Activated CD8-positive, alpha-beta memory T cell treated with anti-CD3 and anti-CD28 coated beads, Interleukin-2, amount 10 ng/mL, durations not matched to agents 7 days and 5 days (primary cell): ENCODE results near the gene CDH4. TPM values are rescaled to one million over a fixed set of nuclear protein-coding genes. Genes with fewer than 3 reads are reported as not detected.

ENCODE experiments used
- ATAC-seq: fragments of 150-1000 bp; cut with Tn5 transposase; one replicate; pipeline ENCODE4 v1.10.0; 2021; ENCODE audit warnings: moderate library complexity
- CTCF ChIA-PET: fragments of 350-600 bp; sonication (Branson Sonifier 250); formaldehyde crosslinking; loops from one replicate; lab custom pipeline; 2021; ENCODE audit warnings: antibody characterized with exemption; lab: Charles Lee
- DNase-seq: peaks from one replicate; pipeline ENCODE4 v3.0.0-alpha.2; 2020
- H3K27ac Mint-ChIP-seq: one replicate; pipeline ENCODE4 v1.8.0; 2021; ENCODE audit warnings: mild to moderate bottlenecking, mixed read lengths
- H3K27me3 Mint-ChIP-seq: one replicate; pipeline ENCODE4 v1.8.0; 2021; ENCODE audit warnings: mixed read lengths
- H3K36me3 Mint-ChIP-seq: one replicate; pipeline ENCODE4 v1.8.0; 2021; ENCODE audit warnings: mild to moderate bottlenecking, mixed read lengths
- H3K4me1 Mint-ChIP-seq: one replicate; pipeline ENCODE4 v1.8.0; 2021; ENCODE audit warnings: mixed read lengths
- H3K4me3 Mint-ChIP-seq: one replicate; pipeline ENCODE4 v1.8.0; 2021; ENCODE audit warnings: mild to moderate bottlenecking, moderate library complexity, mixed read lengths
- H3K9me3 Mint-ChIP-seq: one replicate; pipeline ENCODE4 v1.8.0; 2022; ENCODE audit warnings: low read depth, mixed read lengths
- total RNA-seq, 2 experiments: library from RNA; stranded (reverse); gene quantifications; one replicate each; pipeline ENCODE4 v1.2.3, GENCODE V29; 2021

Gene CDH4
- total RNA-seq, 2 experiments from 2014 or later: 0.02 TPM; not detected in 1

- Mint-ChIP-seq H3K27me3 (no peaks in the 10 kb centered on the region), H3K4me3 (no peak overlapping the region), H3K27ac (no peak overlapping the region), H3K4me1 (no peaks in the 10 kb centered on the region), H3K9me3 (no peaks in the 10 kb centered on the region), H3K36me3 (no peaks in the 10 kb centered on the region)
- ATAC-seq: no peak
- CTCF ChIA-PET: no interaction called here
- DNase-seq: no peak
These were observed 445.9 kb downstream of the CDH4 start for GRCh38 chr20:61697666-61698597.

- DNase-seq (no peak), ATAC-seq (no peak)
- H3K27me3 Mint-ChIP-seq: no peaks in the 10 kb centered on the region
- no peaks in the 10 kb centered on the region for H3K36me3 Mint-ChIP-seq
- no peaks in the 10 kb centered on the region for H3K4me1 Mint-ChIP-seq
- CTCF ChIA-PET: no interaction called here
- H3K9me3 Mint-ChIP-seq: no peaks in the 10 kb centered on the region
- H3K27ac Mint-ChIP-seq: no peak overlapping the region
- H3K4me3 Mint-ChIP-seq: no peak overlapping the region
These were observed 446.8 kb downstream of the CDH4 start for GRCh38 chr20:61698598-61699494.

GRCh38 chr20:61699495-61700374, 447.7 kb downstream of the CDH4 start:
- ATAC-seq: no peak
- Mint-ChIP-seq H3K4me3 (no peak overlapping the region), H3K36me3 (no peaks in the 10 kb centered on the region), H3K27me3 (no peaks in the 10 kb centered on the region), H3K27ac (no peak overlapping the region), H3K9me3 (no peaks in the 10 kb centered on the region), H3K4me1 (no peaks in the 10 kb centered on the region)
- DNase-seq: no peak
- CTCF ChIA-PET: no interaction called here

GRCh38 chr20:61700595-61701140, 448.6 kb downstream of the CDH4 start:
- no peaks in the 10 kb centered on the region for H3K4me1 Mint-ChIP-seq
- ATAC-seq (no peak), DNase-seq (no peak)
- no peaks in the 10 kb centered on the region for H3K27me3 Mint-ChIP-seq
- H3K9me3 Mint-ChIP-seq: no peaks in the 10 kb centered on the region
- H3K4me3 Mint-ChIP-seq: no peak overlapping the region
- CTCF ChIA-PET: no interaction called here
- H3K27ac Mint-ChIP-seq: no peak overlapping the region
- no peaks in the 10 kb centered on the region for H3K36me3 Mint-ChIP-seq

GRCh38 chr20:61701401-61701800, 449.3 kb downstream of the CDH4 start:
- no peaks in the 10 kb centered on the region for H3K9me3 Mint-ChIP-seq

GRCh38 chr20:61701802-61702201, 449.7 kb downstream of the CDH4 start:
- H3K9me3 Mint-ChIP-seq: no peaks in the 10 kb centered on the region
- CTCF ChIA-PET: no interaction called here

More at GRCh38 chr20:61701401-61701800, 449.3 kb downstream of the CDH4 start:
- DNase-seq: no peak
- H3K27ac Mint-ChIP-seq: no peak overlapping the region
- no peak overlapping the region for H3K4me3 Mint-ChIP-seq
- ATAC-seq: no peak
- no peaks in the 10 kb centered on the region for H3K4me1 Mint-ChIP-seq
- H3K27me3 Mint-ChIP-seq: no peaks in the 10 kb centered on the region
- H3K36me3 Mint-ChIP-seq: no peaks in the 10 kb centered on the region
- CTCF ChIA-PET: no interaction called here

GRCh38 chr20:61702246-61702645, 450.2 kb downstream of the CDH4 start:
- CTCF ChIA-PET: no interaction called here
- Mint-ChIP-seq H3K4me3 (no peak overlapping the region), H3K36me3 (no peaks in the 10 kb centered on the region), H3K4me1 (no peaks in the 10 kb centered on the region), H3K27me3 (no peaks in the 10 kb centered on the region), H3K9me3 (no peaks in the 10 kb centered on the region), H3K27ac (no peak overlapping the region)
- ATAC-seq (no peak), DNase-seq (no peak)

More at GRCh38 chr20:61701802-61702201, 449.7 kb downstream of the CDH4 start:
- Mint-ChIP-seq H3K36me3 (no peaks in the 10 kb centered on the region), H3K27ac (no peak overlapping the region), H3K4me3 (no peak overlapping the region), H3K27me3 (no peaks in the 10 kb centered on the region), H3K4me1 (no peaks in the 10 kb centered on the region)
- ATAC-seq (no peak), DNase-seq (no peak)

GRCh38 chr20:61704661-61705060, 452.6 kb downstream of the CDH4 start:
- H3K27me3 Mint-ChIP-seq: no peaks in the 10 kb centered on the region
- H3K9me3 Mint-ChIP-seq: no peaks in the 10 kb centered on the region
- H3K4me3 Mint-ChIP-seq: no peak overlapping the region
- no peak overlapping the region for H3K27ac Mint-ChIP-seq
- DNase-seq (no peak), ATAC-seq (no peak)
- no peaks in the 10 kb centered on the region for H3K36me3 Mint-ChIP-seq
- CTCF ChIA-PET: no interaction called here
- H3K4me1 Mint-ChIP-seq: no peaks in the 10 kb centered on the region

GRCh38 chr20:61705386-61706258, 453.6 kb downstream of the CDH4 start:
- H3K4me1 Mint-ChIP-seq: no peaks in the 10 kb centered on the region
- no peak overlapping the region for H3K27ac Mint-ChIP-seq
- DNase-seq (no peak), ATAC-seq (no peak)
- CTCF ChIA-PET: no interaction called here
- H3K27me3 Mint-ChIP-seq: no peaks in the 10 kb centered on the region
- H3K9me3 Mint-ChIP-seq: no peaks in the 10 kb centered on the region
- no peaks in the 10 kb centered on the region for H3K36me3 Mint-ChIP-seq
- H3K4me3 Mint-ChIP-seq: no peak overlapping the region

GRCh38 chr20:61706259-61706961, 454.3 kb downstream of the CDH4 start:
- H3K4me1 Mint-ChIP-seq: no peaks in the 10 kb centered on the region
- no peaks in the 10 kb centered on the region for H3K27me3 Mint-ChIP-seq
- peaks cover 3% of the 10 kb centered on the region for H3K9me3 Mint-ChIP-seq
- CTCF ChIA-PET: no interaction called here
- no peaks in the 10 kb centered on the region for H3K36me3 Mint-ChIP-seq
- no peak overlapping the region for H3K27ac Mint-ChIP-seq
- no peak for ATAC-seq
- H3K4me3 Mint-ChIP-seq: no peak overlapping the region
- no peak for DNase-seq

GRCh38 chr20:61708891-61709290, 456.8 kb downstream of the CDH4 start:
- no peaks in the 10 kb centered on the region for H3K36me3 Mint-ChIP-seq
- no peak overlapping the region for H3K27ac Mint-ChIP-seq
- ATAC-seq (no peak), DNase-seq (no peak)
- no peak overlapping the region for H3K4me3 Mint-ChIP-seq
- CTCF ChIA-PET: no interaction called here
- H3K4me1 Mint-ChIP-seq: no peaks in the 10 kb centered on the region
- H3K27me3 Mint-ChIP-seq: no peaks in the 10 kb centered on the region
- H3K9me3 Mint-ChIP-seq: peaks cover 4% of the 10 kb centered on the region

GRCh38 chr20:61710108-61710507, 458.0 kb downstream of the CDH4 start:
- CTCF ChIA-PET: no interaction called here
- DNase-seq (no peak), ATAC-seq (no peak)
- H3K27me3 Mint-ChIP-seq: no peaks in the 10 kb centered on the region
- no peak overlapping the region for H3K4me3 Mint-ChIP-seq
- H3K36me3 Mint-ChIP-seq: no peaks in the 10 kb centered on the region
- H3K27ac Mint-ChIP-seq: no peak overlapping the region
- H3K9me3 Mint-ChIP-seq: peaks cover 4% of the 10 kb centered on the region
- no peaks in the 10 kb centered on the region for H3K4me1 Mint-ChIP-seq
